HG02973 (cell line): ENCODE results near the gene ZNF362.
"Not testable (repeated sequence)": the region's sequence is repeated elsewhere in the genome, so short reads cannot be mapped to it uniquely, and the experiment has no call there.

Source experiments
- ATAC-seq: cut with Tn5 transposase; IDR thresholded peaks from one replicate; pipeline ENCODE4 v1.9.1; 2021; ENCODE audit warnings: moderate library complexity; ENCODE audit not compliant: unreplicated experiment

Gene ZNF362, protein sequence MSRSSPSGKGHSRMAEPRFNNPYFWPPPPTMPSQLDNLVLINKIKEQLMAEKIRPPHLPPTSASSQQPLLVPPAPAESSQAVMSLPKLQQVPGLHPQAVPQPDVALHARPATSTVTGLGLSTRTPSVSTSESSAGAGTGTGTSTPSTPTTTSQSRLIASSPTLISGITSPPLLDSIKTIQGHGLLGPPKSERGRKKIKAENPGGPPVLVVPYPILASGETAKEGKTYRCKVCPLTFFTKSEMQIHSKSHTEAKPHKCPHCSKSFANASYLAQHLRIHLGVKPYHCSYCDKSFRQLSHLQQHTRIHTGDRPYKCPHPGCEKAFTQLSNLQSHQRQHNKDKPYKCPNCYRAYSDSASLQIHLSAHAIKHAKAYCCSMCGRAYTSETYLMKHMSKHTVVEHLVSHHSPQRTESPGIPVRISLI

DNA sequence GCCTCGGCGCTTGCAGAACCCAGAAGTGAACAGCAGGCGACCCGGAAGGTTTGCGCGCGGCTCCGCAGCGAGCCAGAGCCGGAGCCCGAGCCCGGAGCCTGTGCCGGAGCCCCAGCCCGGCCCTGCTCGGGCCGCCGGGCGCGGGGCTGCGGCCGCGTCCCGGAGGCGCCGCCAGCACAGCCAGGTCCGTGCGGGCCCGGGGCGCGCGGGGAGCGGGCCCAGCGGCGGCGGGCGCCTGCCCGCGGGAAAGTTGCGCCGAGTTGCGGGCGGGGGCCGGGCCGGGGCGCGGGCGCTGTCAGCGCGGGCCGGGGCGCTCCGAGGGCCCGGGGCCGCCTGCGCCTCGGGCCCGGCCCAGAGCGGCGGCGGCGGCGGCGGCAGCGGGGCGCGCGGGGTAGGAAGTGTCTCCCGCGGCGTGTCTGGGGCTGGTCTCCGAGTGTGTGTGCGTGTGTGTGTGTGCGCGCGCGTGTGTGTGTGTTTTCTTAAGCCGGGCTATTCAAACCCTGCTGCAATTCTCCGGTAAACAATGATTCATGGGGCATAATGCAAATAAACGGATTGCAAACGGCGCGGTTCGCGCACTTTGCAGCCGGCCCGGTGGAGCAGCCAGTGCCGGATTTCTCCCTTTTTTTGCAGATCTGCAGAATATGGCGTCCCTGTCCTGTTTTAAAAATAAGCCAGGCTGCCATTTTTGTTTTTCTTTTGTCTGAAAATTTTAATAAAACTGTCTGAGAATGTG is at the start of gene ZNF362:
ZNF362 (plus strand) TSS at position 22 of the 736 bp plus-strand sequence. CDS start 14,083 bp downstream, outside the sequence.
- no peak for ATAC-seq

- ATAC-seq: no peak
Measured at GRCh38 chr1:33211972-33212371, 44.3 kb upstream of the ZNF362 start.

GRCh38 chr1:33219886-33220661 is 36.2 kb upstream of the ZNF362 start:
- ATAC-seq: no peak

GRCh38 chr1:33220676-33221384 is 35.5 kb upstream of the ZNF362 start:
- no peak for ATAC-seq

- ATAC-seq: no peak
Measured at GRCh38 chr1:33221385-33221758, 34.9 kb upstream of the ZNF362 start.

DNA sequence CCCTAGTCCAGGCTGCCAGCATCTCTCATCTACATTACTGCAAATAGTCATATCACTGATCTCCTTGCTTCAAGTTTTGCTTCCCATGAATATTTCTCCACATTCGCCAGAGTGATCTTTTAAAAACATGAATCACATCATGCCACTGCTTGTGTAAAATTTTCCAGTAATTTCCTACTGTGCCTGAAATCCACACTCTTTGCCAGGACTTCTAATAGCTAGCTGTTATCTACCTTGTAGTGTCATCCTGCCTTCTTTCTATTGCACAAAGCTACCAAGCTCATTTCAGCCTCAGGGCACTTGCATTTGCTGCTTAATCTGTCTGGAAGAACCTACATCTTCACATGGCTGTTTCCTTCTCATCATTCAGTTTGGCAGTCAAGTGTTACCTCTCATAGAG is 33.9 kb upstream of the ZNF362 start:
- no peak for ATAC-seq

DNA sequence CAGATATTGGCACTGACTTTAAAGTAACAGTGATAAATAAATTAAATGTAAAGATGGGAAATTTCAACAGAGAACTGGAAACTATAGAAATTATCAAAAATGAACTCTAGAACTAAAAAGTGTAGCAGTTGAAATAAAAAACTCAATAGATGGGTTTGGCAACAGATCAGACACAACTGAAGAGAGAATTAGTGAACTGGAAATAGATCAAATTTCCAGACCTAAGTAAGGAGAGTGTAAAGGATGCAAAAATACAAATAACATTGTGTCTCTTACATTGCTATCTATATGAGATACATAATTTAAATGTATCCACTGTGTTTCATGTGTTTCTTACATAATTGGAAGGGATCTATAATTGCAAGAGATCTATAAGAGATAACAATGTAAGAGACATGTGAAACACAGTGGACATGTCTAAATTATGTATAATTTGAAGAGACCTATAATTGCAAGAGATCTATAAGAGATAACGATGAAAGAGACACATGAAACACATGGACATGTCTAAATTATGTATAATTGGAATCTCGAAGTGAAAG is 32.1 kb upstream of the ZNF362 start:
- no peak for ATAC-seq

DNA sequence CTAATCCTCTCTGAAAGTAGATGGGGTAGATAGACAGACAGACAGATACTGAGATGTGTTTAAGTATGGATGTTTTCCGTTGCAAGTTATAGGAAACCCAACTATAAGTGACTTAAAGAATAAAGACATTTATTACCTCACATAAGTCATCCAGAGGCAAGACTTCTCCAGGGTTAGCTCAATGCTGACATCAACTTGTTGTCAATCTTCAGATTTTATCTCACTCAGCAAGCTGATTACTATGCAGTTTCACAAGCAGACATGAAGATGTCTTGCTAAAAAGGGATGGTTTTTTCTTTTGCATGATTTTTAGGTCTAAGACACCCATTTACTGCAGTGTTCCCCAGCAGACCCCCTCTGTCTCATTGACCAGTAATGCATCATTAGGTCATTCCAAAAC is 30.7 kb upstream of the ZNF362 start:
- ATAC-seq: no peak

DNA sequence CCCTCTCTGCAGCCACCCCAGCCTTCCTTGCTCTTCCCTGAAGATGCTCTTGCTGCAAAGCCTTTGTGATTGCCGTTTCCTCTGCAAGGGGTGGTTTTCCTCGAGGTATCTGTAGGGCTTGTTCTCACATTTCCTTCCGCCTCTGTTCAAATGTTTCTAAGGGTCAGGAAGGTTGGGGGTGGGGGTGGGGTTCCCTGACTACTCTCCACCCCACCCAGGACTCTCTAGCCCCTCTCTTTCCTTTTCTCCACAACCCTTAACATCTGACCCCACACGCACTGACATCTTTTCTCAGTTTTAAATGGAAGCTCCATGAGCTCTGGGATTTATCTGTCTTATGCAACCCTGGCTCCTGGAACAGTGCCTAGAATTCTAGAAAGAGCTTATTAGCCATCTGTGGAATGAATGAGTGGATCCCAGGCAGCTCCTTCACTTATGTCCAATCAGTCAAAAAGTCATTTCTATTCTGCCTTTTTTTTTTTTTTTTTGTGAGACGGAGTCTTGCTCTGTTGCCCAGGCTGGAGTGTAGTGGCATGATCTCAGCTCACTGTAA is 27.3 kb upstream of the ZNF362 start:
- ATAC-seq: no peak

DNA sequence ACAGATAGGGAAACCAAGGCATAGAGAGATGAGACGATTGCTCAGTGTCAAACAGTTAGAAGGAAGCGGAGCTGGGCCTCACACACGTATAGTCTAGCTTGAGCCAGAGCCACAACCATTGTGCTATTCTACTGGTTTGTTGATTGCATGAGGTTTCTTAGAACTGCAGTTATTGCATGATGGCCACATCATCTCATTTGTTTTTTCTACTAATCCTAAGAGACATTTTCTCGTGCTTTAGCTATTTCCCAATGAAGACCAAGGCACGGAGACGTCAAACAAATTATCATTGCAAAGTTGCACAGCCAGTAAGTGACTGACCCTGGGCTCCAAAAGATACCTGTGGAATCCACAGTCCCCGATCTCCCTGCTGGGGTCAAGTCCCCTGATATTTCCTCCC is 25.1 kb upstream of the ZNF362 start:
- no peak for ATAC-seq

DNA sequence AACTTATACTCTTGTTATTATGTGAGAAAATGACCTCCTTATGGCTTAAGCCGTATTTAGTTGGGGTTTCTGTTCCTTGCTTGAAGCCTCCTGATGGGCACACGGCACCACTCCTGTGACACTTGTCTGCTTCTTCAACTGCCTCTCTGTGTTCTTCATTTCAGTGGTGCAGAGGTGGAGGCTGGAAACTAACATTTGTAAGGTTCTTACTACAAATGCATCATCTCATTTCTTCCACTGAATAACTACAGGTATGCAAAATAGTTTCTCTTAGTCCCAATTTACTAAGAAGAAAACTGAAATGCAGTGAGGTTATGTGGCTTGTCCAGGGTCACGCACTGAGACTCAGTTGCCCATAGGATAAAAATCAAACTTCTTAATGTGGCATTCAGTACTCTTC is 23.6 kb upstream of the ZNF362 start:
- ATAC-seq: no peak

- ATAC-seq: no peak
Measured at GRCh38 chr1:33234131-33234530, 22.2 kb upstream of the ZNF362 start.

DNA sequence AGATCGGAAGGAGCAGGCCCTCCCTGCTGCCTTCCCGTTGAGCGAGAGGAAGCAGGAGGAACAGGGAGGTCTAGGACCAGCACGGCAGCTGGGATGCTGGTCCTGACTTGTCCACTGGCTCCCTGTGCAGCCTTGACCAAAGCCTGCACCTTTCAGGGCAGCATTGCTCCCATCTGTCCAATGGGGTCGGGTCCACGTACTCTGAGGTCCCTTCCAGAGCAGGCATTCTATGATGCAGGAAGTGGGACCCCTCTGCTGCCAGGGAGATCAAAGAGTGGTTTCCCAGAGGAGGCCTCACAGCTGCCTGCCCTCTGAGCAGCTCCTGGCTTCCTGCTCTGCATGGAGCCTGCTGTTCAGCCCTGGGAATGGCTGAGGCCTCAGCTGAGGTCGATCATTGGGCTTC is 21.7 kb upstream of the ZNF362 start:
- ATAC-seq: no peak

DNA sequence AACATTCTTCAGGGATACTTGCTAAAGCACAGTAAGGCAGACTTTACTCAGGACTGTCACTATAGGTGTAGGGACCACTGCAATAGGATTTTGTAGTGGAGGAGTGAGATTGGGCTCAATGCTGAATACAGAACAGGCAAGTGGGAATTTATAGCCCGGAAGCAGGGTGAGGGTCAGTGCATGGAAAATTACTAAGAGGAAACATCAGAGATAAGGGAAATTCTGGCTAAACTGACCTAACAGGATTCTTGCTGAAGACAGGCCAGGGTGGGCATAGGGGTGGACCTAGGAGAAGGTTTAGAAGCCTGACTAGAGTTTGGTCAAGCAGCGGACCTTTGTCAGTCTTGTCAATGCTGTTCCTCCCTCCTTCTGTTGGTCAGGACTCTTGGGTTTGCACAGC is 20.8 kb upstream of the ZNF362 start:
- no peak for ATAC-seq

DNA sequence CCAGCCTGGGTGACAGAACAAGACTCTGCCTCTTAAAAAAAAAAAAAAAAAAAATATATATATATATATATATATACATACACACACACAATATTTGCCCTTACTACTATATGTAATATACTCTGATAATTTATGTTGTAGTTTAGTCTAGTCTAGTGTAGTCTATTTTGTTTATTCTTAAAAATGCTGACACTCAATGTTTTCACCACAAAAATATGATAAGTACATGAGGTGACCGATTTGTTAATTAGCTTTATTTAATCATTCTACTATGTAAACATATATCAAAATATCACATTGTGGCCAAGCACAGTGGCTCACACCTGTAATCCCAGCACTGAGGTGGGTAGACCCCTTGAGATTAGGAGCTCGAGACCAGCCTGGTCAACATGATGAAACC is 19.8 kb upstream of the ZNF362 start:
- no peak for ATAC-seq

DNA sequence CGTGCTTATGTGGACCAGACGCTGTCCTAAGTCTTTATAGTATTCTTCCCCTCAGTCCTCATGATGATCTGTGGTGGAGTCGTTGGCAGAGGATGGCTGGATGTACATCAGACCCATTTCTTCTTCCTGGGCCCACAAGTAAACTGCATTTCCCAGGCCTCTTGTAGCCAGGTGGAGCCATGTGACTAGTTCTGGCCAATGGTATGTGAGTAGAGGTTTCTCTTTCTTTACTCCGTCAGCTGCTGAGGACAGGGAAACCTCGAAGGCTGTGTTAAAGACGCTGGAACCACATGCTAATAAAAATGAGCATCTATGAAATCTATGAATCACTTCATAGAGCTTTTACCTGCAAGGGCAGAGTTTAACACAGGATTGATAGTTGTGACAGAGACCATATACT is 18.7 kb upstream of the ZNF362 start:
- no peak for ATAC-seq

DNA sequence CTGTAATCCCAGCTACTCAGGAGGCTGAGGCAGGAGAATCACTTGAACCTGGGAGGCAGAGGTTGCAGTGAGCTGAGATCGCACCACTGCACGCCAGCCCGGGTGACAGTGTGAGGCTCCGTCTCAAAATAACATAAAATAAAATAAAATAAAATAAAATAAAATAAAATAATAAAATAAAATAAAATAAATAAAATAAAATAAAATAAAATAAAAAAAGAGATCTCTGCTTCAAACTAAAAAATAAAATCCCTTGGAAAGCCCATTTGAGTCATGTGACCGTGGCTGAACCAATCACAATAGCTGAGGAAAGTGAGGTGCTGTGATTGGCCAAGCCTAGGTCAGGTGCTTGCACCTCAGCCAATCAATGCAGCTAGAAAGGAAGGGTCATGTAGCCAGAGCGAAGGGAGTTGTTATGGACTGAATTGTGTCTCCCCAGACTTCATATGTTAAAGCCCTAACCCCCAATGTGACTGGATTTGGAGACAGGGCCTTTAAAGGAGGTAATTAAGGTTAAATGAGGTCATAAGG is 18.0 kb upstream of the ZNF362 start:
- ATAC-seq: not testable (repeated sequence)

GRCh38 chr1:33239410-33239809 is 16.9 kb upstream of the ZNF362 start:
- not testable (repeated sequence) for ATAC-seq

- ATAC-seq: no peak
Measured at GRCh38 chr1:33241866-33242265, 14.4 kb upstream of the ZNF362 start.

DNA sequence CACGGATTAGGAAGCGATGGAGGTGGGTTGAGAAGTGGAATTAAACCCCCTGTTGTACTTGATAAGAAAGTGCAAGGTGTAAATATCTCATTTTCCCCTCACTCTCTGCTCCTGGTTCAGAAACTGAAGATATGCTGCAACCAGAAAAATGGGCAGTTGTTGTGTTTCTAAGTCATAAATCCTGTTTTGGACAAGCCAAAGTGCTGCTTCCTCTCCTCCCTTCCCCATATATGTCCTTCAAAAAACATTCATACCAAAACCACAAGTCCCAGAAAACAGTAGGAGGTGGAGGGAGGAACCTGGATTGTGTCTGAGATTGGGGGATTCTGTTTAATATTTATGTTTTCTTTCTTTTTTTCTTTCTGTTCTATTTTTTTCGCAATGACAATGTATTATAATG is 13.6 kb upstream of the ZNF362 start:
- ATAC-seq: no peak
